ENCODE data around the gene DYSF. TPM values are rescaled to one million over a fixed set of nuclear protein-coding genes. Genes with fewer than 3 reads are reported as not detected.

Gene DYSF
- total RNA-seq, 1 donor = 3.5 TPM

DNA sequence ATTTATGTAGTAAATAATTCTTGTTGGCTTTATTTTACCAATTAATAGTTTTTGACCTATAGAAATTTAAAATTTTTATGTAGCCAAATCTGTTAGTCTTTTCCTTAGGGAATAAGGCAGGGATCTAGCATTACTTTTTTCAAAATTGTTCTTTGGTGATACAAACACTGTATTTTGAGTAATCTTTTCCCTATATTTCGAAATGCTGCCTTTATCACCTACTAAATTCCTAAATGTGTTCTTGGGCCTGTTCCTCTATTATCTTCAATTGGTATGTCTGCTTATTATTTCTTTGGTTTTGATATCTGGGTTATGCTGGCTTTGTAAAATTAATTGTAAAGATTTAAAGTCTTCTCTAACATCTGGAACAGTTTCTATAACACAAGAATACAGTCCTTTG lies 87.5 kb downstream of the DYSF start:
- no peak overlapping the region for H3K4me3 ChIP-seq (ENCODE audit: low read depth, low read length)
- no peak for TF ChIP-seq CTCF (IDR thresholded peaks at IDR 0.05; ENCODE audit: insufficient read depth, low read depth, low read length)
- no peak for DNase-seq (ENCODE audit: low read depth)

- no peak for TF ChIP-seq CTCF (IDR thresholded peaks at IDR 0.05; ENCODE audit: insufficient read depth, low read depth, low read length)
- DNase-seq (ENCODE audit: low read depth) = no peak
- H3K4me3 ChIP-seq (ENCODE audit: low read depth, low read length) = no peak overlapping the region
Observed at GRCh38 chr2:71544919-71545571, 91.7 kb downstream of the DYSF start.

- H3K4me3 ChIP-seq (ENCODE audit: low read depth, low read length) = no peak overlapping the region
- peak; percentile 75 for TF ChIP-seq CTCF (IDR thresholded peaks at IDR 0.05; ENCODE audit: insufficient read depth, low read depth, low read length)
- peak; percentile 67 for DNase-seq (ENCODE audit: low read depth)
Observed at GRCh38 chr2:71545572-71546274, 92.4 kb downstream of the DYSF start.

DNA sequence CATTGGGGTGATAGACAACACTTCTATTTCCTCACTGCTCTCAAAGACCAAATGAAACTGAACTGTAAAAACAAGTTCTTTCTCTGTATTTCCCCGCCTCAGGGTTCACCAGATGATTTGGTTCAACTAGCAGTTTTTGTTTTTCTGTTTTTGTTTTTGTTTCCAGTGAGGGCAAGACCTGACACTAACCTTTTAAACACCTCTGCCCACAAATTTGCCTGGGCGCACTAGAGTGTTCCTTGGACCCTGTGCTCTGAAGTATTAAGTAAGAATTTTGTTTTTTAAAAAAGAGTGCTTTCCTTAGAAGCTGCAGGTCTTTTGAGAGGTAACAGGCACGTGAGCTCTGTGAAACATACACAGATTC lies 92.9 kb downstream of the DYSF start:
- no peak for TF ChIP-seq CTCF (IDR thresholded peaks at IDR 0.05; ENCODE audit: insufficient read depth, low read depth, low read length)
- DNase-seq (ENCODE audit: low read depth) = no peak
- no peak overlapping the region for H3K4me3 ChIP-seq (ENCODE audit: low read depth, low read length)

DNA sequence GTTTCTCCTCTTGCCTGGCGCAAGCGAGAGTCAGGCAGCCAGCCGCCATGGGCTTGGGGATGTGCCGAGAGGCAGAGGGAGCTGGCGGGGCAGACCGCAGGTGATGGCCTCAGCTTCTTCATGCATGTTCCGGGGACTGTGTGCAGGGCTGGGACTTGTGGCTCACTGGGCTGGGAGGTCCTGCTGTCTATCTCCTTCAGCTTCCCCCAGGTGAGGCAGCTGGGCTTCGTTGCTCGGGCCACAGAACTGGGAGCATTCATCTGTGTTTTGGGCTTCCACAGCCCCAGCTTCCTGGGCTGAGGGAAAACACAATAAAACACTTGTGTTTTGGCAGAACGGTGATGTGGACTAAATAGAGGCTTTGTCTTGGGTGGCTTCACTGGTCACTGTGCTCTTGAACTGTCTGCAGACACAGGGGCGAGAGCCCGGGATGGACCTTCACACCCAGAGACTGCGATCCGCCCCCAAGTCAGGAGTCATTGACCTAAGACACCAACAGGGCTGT lies 93.5 kb downstream of the DYSF start:
- no peak overlapping the region for H3K4me3 ChIP-seq (ENCODE audit: low read depth, low read length)
- DNase-seq (ENCODE audit: low read depth) = no peak
- no peak for TF ChIP-seq CTCF (IDR thresholded peaks at IDR 0.05; ENCODE audit: insufficient read depth, low read depth, low read length)

GRCh38 chr2:71547616-71548285 lies 94.4 kb downstream of the DYSF start:
- H3K4me3 ChIP-seq (ENCODE audit: low read depth, low read length) = no peak overlapping the region
- TF ChIP-seq CTCF (IDR thresholded peaks at IDR 0.05; ENCODE audit: insufficient read depth, low read depth, low read length) = no peak
- no peak for DNase-seq (ENCODE audit: low read depth)
